RCC 7860 (cell line): ENCODE data around the gene DPPA5.
"Not testable (repeated sequence)": the region's sequence is repeated elsewhere in the genome, so short reads cannot be mapped to it uniquely, and the experiment has no call there.

Experiments
- DNase-seq: peaks from one replicate; pipeline ENCODE4 v3.0.0-alpha.2; 2015; ENCODE audit warnings: low spot score
- FAIRE-seq: peaks from 2 replicates; lab custom pipeline; 2012; peaks lifted over from hg19 to GRCh38; lab: Jason Lieb, UNC

Gene DPPA5

GRCh38 chr6:73364549-73364948, 10.5 kb upstream of the DPPA5 start:
- FAIRE-seq, result no peak

GRCh38 chr6:73364121-73364520, 10.0 kb upstream of the DPPA5 start:
- FAIRE-seq (no peak), DNase-seq (no peak)

More at GRCh38 chr6:73364549-73364948, 10.5 kb upstream of the DPPA5 start:
- no peak for DNase-seq

- no peak for FAIRE-seq
- no peak for DNase-seq
These were observed 9.4 kb upstream of the DPPA5 start for GRCh38 chr6:73363537-73363875.

- FAIRE-seq, result no peak
- DNase-seq, result no peak
These were observed 8.9 kb upstream of the DPPA5 start for GRCh38 chr6:73362869-73363536.

GRCh38 chr6:73362358-73362757, 8.3 kb upstream of the DPPA5 start, which contains the start of gene KHDC3L:
Gene KHDC3L, plus strand, starts transcription at chr6:73362658. Its CDS starts 72 bp downstream, at chr6:73362730.
- DNase-seq, result no peak
- FAIRE-seq, result no peak

GRCh38 chr6:73349311-73349710, 4.8 kb downstream of the DPPA5 start:
- no peak for FAIRE-seq
- DNase-seq, result no peak

GRCh38 chr6:73348550-73349204, 5.4 kb downstream of the DPPA5 start:
- FAIRE-seq (no peak), DNase-seq (no peak)

GRCh38 chr6:73343164-73343563, 10.9 kb downstream of the DPPA5 start:
- no peak for FAIRE-seq
- DNase-seq, result no peak

GRCh38 chr6:73342174-73342573, 11.9 kb downstream of the DPPA5 start:
- FAIRE-seq (no peak), DNase-seq (no peak)

- FAIRE-seq, result no peak
- no peak for DNase-seq
These were observed 12.7 kb downstream of the DPPA5 start for GRCh38 chr6:73341335-73341734.

- no peak for FAIRE-seq
These were observed 14.0 kb downstream of the DPPA5 start for GRCh38 chr6:73340048-73340447.

GRCh38 chr6:73339340-73339739, 14.7 kb downstream of the DPPA5 start:
- no peak for DNase-seq

More at GRCh38 chr6:73340048-73340447, 14.0 kb downstream of the DPPA5 start:
- DNase-seq, result no peak

GRCh38 chr6:73329201-73329600, 24.9 kb downstream of the DPPA5 start:
- no peak for FAIRE-seq
- DNase-seq, result no peak

More at GRCh38 chr6:73339340-73339739, 14.7 kb downstream of the DPPA5 start:
- no peak for FAIRE-seq

GRCh38 chr6:73328790-73329189, 25.3 kb downstream of the DPPA5 start:
- no peak for FAIRE-seq
- no peak for DNase-seq

- no peak for FAIRE-seq
- DNase-seq, result peak; percentile 13
These were observed 28.4 kb downstream of the DPPA5 start for GRCh38 chr6:73325656-73326055.

- FAIRE-seq (no peak), DNase-seq (no peak)
These were observed 30.8 kb downstream of the DPPA5 start for GRCh38 chr6:73323323-73323722.

GRCh38 chr6:73314577-73315492, 39.2 kb downstream of the DPPA5 start:
- DNase-seq (no peak), FAIRE-seq (no peak)

- not testable (repeated sequence) for FAIRE-seq
These were observed 43.6 kb downstream of the DPPA5 start for GRCh38 chr6:73310503-73310845.

GRCh38 chr6:73309785-73310502, 44.1 kb downstream of the DPPA5 start:
- FAIRE-seq (no peak), DNase-seq (no peak)

More at GRCh38 chr6:73310503-73310845, 43.6 kb downstream of the DPPA5 start:
- not testable (repeated sequence) for DNase-seq

GRCh38 chr6:73309535-73309784, 44.6 kb downstream of the DPPA5 start:
- FAIRE-seq, result no peak
- DNase-seq, result no peak
